H1 (cell line): ENCODE data around the gene PLXNA4. TPM values are rescaled to one million over a fixed set of nuclear protein-coding genes. Genes with fewer than 3 reads are reported as not detected.

Experiments used
- CTCF ChIA-PET: fragments of 300-600 bp; sonication (Branson Sonifier 250); formaldehyde crosslinking; loops from one replicate; lab custom pipeline; 2021; ENCODE audit not compliant: partially characterized antibody; lab: Charles Lee
- POLR2A ChIA-PET: fragments of 300-600 bp; sonication (Branson Sonifier 250); formaldehyde crosslinking; loops from one replicate; lab custom pipeline; 2021; ENCODE audit warnings: inconsistent platforms; ENCODE audit not compliant: partially characterized antibody; lab: Charles Lee
- DNase-seq, 2 experiments: peaks; one replicate each; pipeline versions ENCODE4 v3.0.0 to v3.0.0-alpha.2; 2010 to 2022; ENCODE audit warnings: low spot score in 2 of 2, low read depth in 1 of 2, mixed read lengths in 1 of 2
- FAIRE-seq: peaks from 2 replicates; lab custom pipeline; 2011; peaks lifted over from hg19 to GRCh38; lab: Jason Lieb, UNC
- H2AFZ ChIP-seq: 2 replicates; pipeline ENCODE4 v1.8.1; 2012; ENCODE audit warnings: low read length, inconsistent platforms
- H2AK5ac ChIP-seq: 2 replicates; pipeline ENCODE4 v1.6.1; 2013; ENCODE audit warnings: low read depth, low read length
- H2BK120ac ChIP-seq: replicated peaks from 2 replicates; pipeline ENCODE3; 2013; ENCODE audit warnings: low read depth, low read length, inconsistent platforms
- H2BK12ac ChIP-seq: 2 replicates; pipeline ENCODE4 v1.6.1; 2013; ENCODE audit warnings: low read depth, low read length
- H2BK15ac ChIP-seq: 2 replicates; pipeline ENCODE4 v1.6.1; 2013; ENCODE audit warnings: low read length
- H2BK20ac ChIP-seq: 2 replicates; pipeline ENCODE4 v1.6.1; 2013; ENCODE audit warnings: low read length
- H2BK5ac ChIP-seq: 2 replicates; pipeline ENCODE4 v1.6.1; 2013; ENCODE audit warnings: low read depth, low read length
- H3K14ac ChIP-seq: 2 replicates; pipeline ENCODE4 v1.6.1; 2013; ENCODE audit warnings: inconsistent platforms; ENCODE audit not compliant: insufficient read length
- H3K18ac ChIP-seq: 2 replicates; pipeline ENCODE4 v1.6.1; 2013; ENCODE audit warnings: low read length; ENCODE audit errors: extremely low read depth
- H3K23ac ChIP-seq: 2 replicates; pipeline ENCODE4 v1.6.1; 2013; ENCODE audit warnings: inconsistent platforms; ENCODE audit not compliant: insufficient read length
- H3K23me2 ChIP-seq: 2 replicates; pipeline ENCODE4 v1.6.1; 2013; ENCODE audit warnings: low read depth, low read length
- H3K27ac ChIP-seq: 2 replicates; pipeline ENCODE4 v1.6.1; 2011; ENCODE audit warnings: low read depth, low read length, inconsistent platforms
- H3K27me3 ChIP-seq, 4 experiments: replicated peaks in 1 of 4; 1 replicate in 1 of 4; 2 replicates in 3 of 4; pipeline versions ENCODE4 v1.6.1 to v1.8.1; 2011 to 2013; ENCODE audit warnings: low read length in 3 of 4, mild to moderate bottlenecking in 3 of 4, inconsistent platforms in 2 of 4, mixed read lengths in 2 of 4, moderate library complexity in 1 of 4; ENCODE audit not compliant: control insufficient read depth in 3 of 4, insufficient read depth in 3 of 4; ENCODE audit errors: extremely low read depth in 1 of 4
- H3K36me3 ChIP-seq, 4 experiments: 2 replicates each; pipeline versions ENCODE4 v1.6.1 to v1.8.1; 2011 to 2013; ENCODE audit warnings: mild to moderate bottlenecking in 4 of 4, low read length in 3 of 4, moderate library complexity in 2 of 4, control low read depth in 1 of 4, inconsistent platforms in 1 of 4; ENCODE audit not compliant: insufficient read depth in 4 of 4, control insufficient read depth in 2 of 4
- H3K4ac ChIP-seq: replicated peaks from 2 replicates; pipeline ENCODE3; 2013; ENCODE audit warnings: low read length, low read depth, mixed read lengths, inconsistent platforms; ENCODE audit not compliant: insufficient read length
- H3K4me1 ChIP-seq, 4 experiments: replicated peaks in 1 of 4; 1 replicate in 1 of 4; 2 replicates in 3 of 4; pipeline versions ENCODE4 v1.6.1 to v1.8.1; 2011 to 2013; ENCODE audit warnings: low read length in 3 of 4, inconsistent platforms in 2 of 4, mixed read lengths in 1 of 4; ENCODE audit not compliant: insufficient read depth in 4 of 4, control insufficient read depth in 3 of 4
- H3K4me2 ChIP-seq, 2 experiments: 2 replicates each; pipeline versions ENCODE4 v1.6.1 to v1.8.1; 2011 to 2013; ENCODE audit warnings: low read depth in 2 of 2, low read length in 2 of 2, control low read depth in 1 of 2, inconsistent platforms in 1 of 2, mild to moderate bottlenecking in 1 of 2; ENCODE audit not compliant: insufficient read depth in 1 of 2
- H3K4me3 ChIP-seq, 4 experiments: fragments of 200-600, 300-600 bp in 1 of 4; sonication (generic), shearing (Covaris generic), sonication (Bioruptor Twin) in 1 of 4; 2 replicates each; pipeline versions ENCODE4 v1.5.1 to v1.8.1; 2011 to 2016; ENCODE audit warnings: low read length in 4 of 4, low read depth in 3 of 4, control low read depth in 2 of 4, inconsistent platforms in 2 of 4, mild to moderate bottlenecking in 2 of 4, mixed read lengths in 1 of 4, moderate library complexity in 1 of 4; ENCODE audit not compliant: insufficient read depth in 2 of 4; ENCODE audit errors: extremely low read depth in 1 of 4
- H3K56ac ChIP-seq: replicated peaks from 2 replicates; pipeline ENCODE3; 2013; ENCODE audit warnings: low read depth, mild to moderate bottlenecking, mixed read lengths, low read length, inconsistent platforms; ENCODE audit not compliant: insufficient read length
- H3K79me1 ChIP-seq: 2 replicates; pipeline ENCODE4 v1.6.1; 2013; ENCODE audit warnings: low read depth, low read length, control low read depth
- H3K79me2 ChIP-seq, 2 experiments: 2 replicates each; pipeline versions ENCODE4 v1.6.1 to v1.8.1; 2012 to 2013; ENCODE audit warnings: low read length in 2 of 2, mild to moderate bottlenecking in 2 of 2, inconsistent platforms in 1 of 2; ENCODE audit not compliant: insufficient read depth in 2 of 2, control insufficient read depth in 1 of 2
- H3K9ac ChIP-seq, 4 experiments: replicated peaks in 1 of 4; 1 replicate in 1 of 4; 2 replicates in 3 of 4; pipeline versions ENCODE4 v1.6.1 to v1.8.1; 2011 to 2013; ENCODE audit warnings: low read depth in 3 of 4, low read length in 3 of 4, control low read depth in 2 of 4, mild to moderate bottlenecking in 2 of 4, moderate library complexity in 2 of 4, inconsistent platforms in 1 of 4; ENCODE audit errors: extremely low read depth in 1 of 4
- H3K9me3 ChIP-seq, 2 experiments: 2 replicates each; pipeline versions ENCODE4 v1.6.1 to v1.8.1; 2012 to 2013; ENCODE audit warnings: mild to moderate bottlenecking in 2 of 2, moderate library complexity in 2 of 2, control low read depth in 1 of 2, inconsistent platforms in 1 of 2, low read depth in 1 of 2, low read length in 1 of 2, mixed read lengths in 1 of 2; ENCODE audit not compliant: insufficient read depth in 2 of 2
- H4K20me1 ChIP-seq, 2 experiments: replicated peaks in 1 of 2; 2 replicates each; pipeline versions ENCODE3 to v1.8.1; 2011 to 2013; ENCODE audit warnings: inconsistent platforms in 2 of 2, low read length in 2 of 2, mild to moderate bottlenecking in 1 of 2; ENCODE audit not compliant: insufficient read depth in 2 of 2, control insufficient read depth in 1 of 2
- H4K5ac ChIP-seq: 2 replicates; pipeline ENCODE4 v1.6.1; 2013; ENCODE audit warnings: low read length, low read depth, mixed read lengths, inconsistent platforms; ENCODE audit not compliant: insufficient read length
- H4K8ac ChIP-seq: 2 replicates; pipeline ENCODE4 v1.8.0; 2013; ENCODE audit warnings: mild to moderate bottlenecking, moderate library complexity, low read length, inconsistent platforms; ENCODE audit not compliant: insufficient read depth; ENCODE audit errors: extremely low read depth
- H4K91ac ChIP-seq: replicated peaks from 2 replicates; pipeline ENCODE3; 2013; ENCODE audit warnings: low read length, mixed read lengths, inconsistent platforms; ENCODE audit not compliant: insufficient read length
- KDM4A ChIP-seq: IDR thresholded peaks from one replicate; pipeline ENCODE4 v1.7.1; 2012; ENCODE audit warnings: low read depth, mild to moderate bottlenecking, moderate library complexity, low read length, inconsistent platforms; ENCODE audit not compliant: severe bottlenecking
- PHF8 ChIP-seq: fragments of 200-600 bp; sonication (generic); conservative IDR thresholded peaks from 2 replicates; pipeline ENCODE4 v1.7.1; 2012; ENCODE audit warnings: low read depth, mild to moderate bottlenecking, inconsistent platforms, low read length, moderate library complexity
- SIRT6 ChIP-seq: IDR thresholded peaks from one replicate; pipeline ENCODE4 v1.7.1; 2012; ENCODE audit warnings: low read length, inconsistent platforms
- WGBS, 2 experiments: shearing (Covaris generic) in 1 of 2; methylation state at CpG; one replicate each; pipeline versions ENCODE4 v1.1.6 to v1.1.7; 2013 to 2015; ENCODE audit warnings: low lambda C conversion rate in 2 of 2, mixed read lengths in 2 of 2, inconsistent platforms in 1 of 2, low coverage in 1 of 2, missing lambda C conversion rate in 1 of 2; ENCODE audit not compliant: insufficient replicate concordance in 2 of 2, insufficient coverage in 1 of 2, insufficient read length in 1 of 2; ENCODE audit errors: extremely low coverage in 1 of 2, missing lambda C conversion rate in 1 of 2; 5-methylcytosine and 5-hydroxymethylcytosine counted together
- polyA plus RNA-seq, 7 experiments: library from polyadenylated mRNA; depleted of rRNA in 3 of 7; stranded (reverse) in 5 of 7; unstranded in 2 of 7; fragments of >200 nt in 5 of 7; fragments of 200-250 nt in 2 of 7; gene quantifications; 1 replicate in 5 of 7; 2 replicates in 1 of 7; 4 replicates in 1 of 7; pipeline versions ENCODE4 v1.2.1 to v1.2.3, GENCODE V29; 2011 to 2013; ENCODE audit warnings: missing spikeins in 2 of 7, mixed read lengths in 2 of 7
- total RNA-seq: library from RNA; stranded (reverse); fragmentation: NEBNext Ultra II Directional; extraction: Animal tissue kit (Norgen Biotek cat#: 25700); gene quantifications from 2 replicates; pipeline ENCODE4 v1.2.1, GENCODE V29; 2021

The PLXNA4 gene
- total and polyA plus RNA-seq, 2 of the 8 experiments (the other 6 are each of a cell fraction or from before 2014, with no cell fraction given): 0.76 to 0.79 TPM

- no peak overlapping the region for H3K27ac ChIP-seq
- CTCF ChIA-PET: interaction anchor here (1.0 kb wide), 1 partner anchor 225 kb away, joined by 3 read pairs; no protein-coding TSS in a partner anchor
- H3K27me3 ChIP-seq: no peaks in the 10 kb centered on the region; a peak in 1 of 7 replicates
- H2BK120ac ChIP-seq: no peak overlapping the region
- FAIRE-seq: no peak
- no peak overlapping the region for H3K4me3 ChIP-seq
- H2BK20ac ChIP-seq: no peak overlapping the region
- WGBS, 2 experiments: 81% methylated on average over 2 of the region's 2 CpGs; no CpG with 5 or more reads in 1 of the 2 experiments
- H3K14ac ChIP-seq: no peak overlapping the region
- no peak overlapping the region for H2BK12ac ChIP-seq
- no peak overlapping the region for H3K4ac ChIP-seq
- H3K9me3 ChIP-seq: no peaks in the 10 kb centered on the region
- no peak overlapping the region for H4K8ac ChIP-seq
- POLR2A ChIA-PET: no interaction called here
- H3K36me3 ChIP-seq: no peaks in the 10 kb centered on the region
- no peak overlapping the region for H2BK15ac ChIP-seq
- H4K20me1 ChIP-seq: no peaks in the 10 kb centered on the region
- no peak overlapping the region for H4K91ac ChIP-seq
- H3K23me2 ChIP-seq: no peaks in the 10 kb centered on the region
- H3K79me2 ChIP-seq: no peaks in the 10 kb centered on the region
- no peak overlapping the region for H4K5ac ChIP-seq
- DNase-seq: no peak
- H3K9ac ChIP-seq: no peak overlapping the region
- no peak overlapping the region for H3K18ac ChIP-seq
- no peak overlapping the region for H3K4me2 ChIP-seq
- no peak overlapping the region for H2AFZ ChIP-seq
- no peak overlapping the region for H2AK5ac ChIP-seq
- no peak overlapping the region for H3K23ac ChIP-seq
- H3K56ac ChIP-seq: no peak overlapping the region
- TF ChIP-seq SIRT6 (no peak), KDM4A (no peak), PHF8 (no peak)
- H3K4me1 ChIP-seq: no peaks in the 10 kb centered on the region
- H2BK5ac ChIP-seq: no peak overlapping the region
- no peaks in the 10 kb centered on the region for H3K79me1 ChIP-seq
Measured at GRCh38 chr7:132362059-132362458, 214.2 kb downstream of the PLXNA4 start.
